SK-N-MC (cell line): Measurements from ENCODE around the gene HYDIN.

Source experiments
- EZH2 ChIP-seq: fragments of 200-600 bp; sonication (generic); IDR thresholded peaks from one replicate; pipeline ENCODE4 v1.6.1; 2017; ENCODE audit warnings: antibody characterized with exemption
- FOXP2 ChIP-seq: optimal IDR thresholded peaks from 2 replicates; pipeline ENCODE3; 2011; ENCODE audit warnings: mild to moderate bottlenecking, moderate library complexity; ENCODE audit not compliant: insufficient read depth; ENCODE audit errors: extremely low read length, control extremely low read depth
- POLR2AphosphoS5 ChIP-seq: IDR thresholded peaks from 2 replicates; pipeline ENCODE4 v1.6.1; 2012; ENCODE audit warnings: mild to moderate bottlenecking, low read depth, low read length, borderline replicate concordance

DNA sequence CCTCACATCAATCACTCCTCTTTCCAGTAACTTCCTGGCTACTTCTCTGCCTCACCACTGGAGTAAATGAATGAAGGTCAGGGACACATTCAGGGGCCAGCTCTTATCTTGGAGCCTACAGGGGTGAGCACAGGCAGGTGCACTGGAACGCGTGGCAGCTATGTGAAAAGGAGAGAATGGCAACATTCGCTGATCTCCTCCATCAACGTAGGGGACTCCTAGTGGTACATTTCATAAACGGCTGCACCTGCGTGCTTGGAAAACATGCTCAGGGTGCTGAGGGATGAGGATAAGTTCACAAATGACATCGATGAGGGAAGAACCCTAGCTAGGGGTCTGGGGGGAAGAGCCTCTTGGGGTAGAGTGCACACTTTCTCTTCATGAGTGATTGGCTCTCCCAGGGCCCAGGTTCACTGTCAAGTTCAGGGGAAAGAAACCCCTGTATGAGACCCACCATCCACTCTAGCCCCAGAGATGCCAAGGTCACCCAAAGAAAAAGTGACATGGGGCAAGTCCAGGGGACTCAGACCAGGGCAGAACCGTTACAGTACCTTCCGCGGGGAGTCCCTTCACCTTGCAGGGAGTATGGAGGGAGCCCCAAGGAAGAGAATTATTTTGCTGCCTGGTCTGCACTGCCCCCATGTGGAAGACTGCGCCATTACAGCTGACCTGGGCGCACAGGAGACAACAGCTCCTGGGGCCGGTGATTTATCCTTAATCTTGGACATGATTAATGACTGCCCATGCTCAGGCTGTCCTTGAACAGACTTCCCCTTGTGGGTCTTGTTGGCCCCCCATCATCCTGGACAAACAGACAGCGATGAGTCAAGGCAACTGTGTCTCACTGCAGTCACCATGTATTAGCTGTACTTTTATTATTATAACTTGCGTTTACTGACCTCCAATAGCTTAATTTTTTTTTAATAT lies 459.6 kb downstream of the HYDIN start:
- TF ChIP-seq EZH2 (no peak), POLR2AphosphoS5 (no peak), FOXP2 (no peak)
